GM23338 (cell line): ENCODE data around the gene NBAS.

Experiments used
- CREB1 ChIP-seq: fragments of 250-450 bp; sonication (Bioruptor Pico); IDR thresholded peaks from 2 replicates; pipeline ENCODE4 v1.5.0; 2020; ENCODE audit warnings: low read depth, mild to moderate bottlenecking, moderate library complexity
- CTCF ChIP-seq, 2 experiments: fragments of 200-600 bp in 1 of 2; sonication (generic) in 1 of 2; conservative IDR thresholded peaks; 2 replicates each; pipeline versions ENCODE4 v1.5.1 to v1.6.1; 2016 to 2017; ENCODE audit warnings: antibody characterized with exemption in 2 of 2, low read depth in 2 of 2, mild to moderate bottlenecking in 2 of 2, moderate library complexity in 1 of 2
- EZH2 ChIP-seq: fragments of 200-600 bp; sonication (generic); IDR thresholded peaks from one replicate; pipeline ENCODE4 v1.8.0; 2017; ENCODE audit warnings: antibody characterized with exemption, mild to moderate bottlenecking, low read depth; ENCODE audit not compliant: unreplicated experiment
- POLR2AphosphoS5 ChIP-seq: IDR thresholded peaks from 2 replicates; pipeline ENCODE4 v1.6.1; 2016; ENCODE audit warnings: antibody characterized with exemption, low read depth
- REST ChIP-seq: IDR thresholded peaks from one replicate; pipeline ENCODE4 v1.6.1; 2018; ENCODE audit warnings: antibody characterized with exemption; ENCODE audit not compliant: unreplicated experiment
- STAT1 ChIP-seq: IDR thresholded peaks from one replicate; pipeline ENCODE4 v1.6.1; 2016; ENCODE audit warnings: antibody characterized with exemption; ENCODE audit not compliant: unreplicated experiment
- ZNF331 ChIP-seq: fragments of 250-450 bp; sonication (Bioruptor Pico); IDR thresholded peaks from 2 replicates; pipeline ENCODE4 v1.5.0; 2020; ENCODE audit warnings: low read depth, mild to moderate bottlenecking, moderate library complexity

- TF ChIP-seq CTCF (conservative IDR thresholded peaks at IDR 0.05; ENCODE audit: low read depth in 2 of 2) = no peak
- TF ChIP-seq REST = no peak
- no peak for TF ChIP-seq EZH2
- no peak for TF ChIP-seq POLR2AphosphoS5
- TF ChIP-seq CREB1 (CRISPR knock-in tag) = no peak
- TF ChIP-seq ZNF331 (CRISPR knock-in tag) = no peak
- TF ChIP-seq STAT1 = no peak
These were observed 30.2 kb upstream of the NBAS start for GRCh38 chr2:15591373-15591691.
